Vagina (tissue), 2 donors: ENCODE data around the gene ISLR.

Experiments
- POLR2A ChIP-seq, 2 donors: fragments of 450-650 bp; IDR thresholded peaks; one replicate each; pipeline ENCODE4 v1.6.1; 2017; ENCODE audit warnings: antibody characterized with exemption in 2 of 2, mild to moderate bottlenecking in 2 of 2, moderate library complexity in 2 of 2
- POLR2AphosphoS5 ChIP-seq, 2 donors: sonication (generic); formaldehyde crosslinking; IDR thresholded peaks; one replicate each; pipeline ENCODE4 v1.9.0; 2017; ENCODE audit warnings: antibody characterized with exemption in 2 of 2, mild to moderate bottlenecking in 2 of 2, low read depth in 1 of 2; ENCODE audit not compliant: insufficient read depth in 1 of 2
- TF ChIP-seq, protein P1 (sequence below), 3 experiments: fragments of 450-650 bp in 2 of 3; fragments of 200-600 bp in 1 of 3; sonication (generic) in 1 of 3; IDR thresholded peaks; one replicate each; pipeline ENCODE4 v1.5.1; 2017 to 2019; ENCODE audit warnings: antibody characterized with exemption in 3 of 3, mild to moderate bottlenecking in 2 of 3, moderate library complexity in 2 of 3

DNA sequence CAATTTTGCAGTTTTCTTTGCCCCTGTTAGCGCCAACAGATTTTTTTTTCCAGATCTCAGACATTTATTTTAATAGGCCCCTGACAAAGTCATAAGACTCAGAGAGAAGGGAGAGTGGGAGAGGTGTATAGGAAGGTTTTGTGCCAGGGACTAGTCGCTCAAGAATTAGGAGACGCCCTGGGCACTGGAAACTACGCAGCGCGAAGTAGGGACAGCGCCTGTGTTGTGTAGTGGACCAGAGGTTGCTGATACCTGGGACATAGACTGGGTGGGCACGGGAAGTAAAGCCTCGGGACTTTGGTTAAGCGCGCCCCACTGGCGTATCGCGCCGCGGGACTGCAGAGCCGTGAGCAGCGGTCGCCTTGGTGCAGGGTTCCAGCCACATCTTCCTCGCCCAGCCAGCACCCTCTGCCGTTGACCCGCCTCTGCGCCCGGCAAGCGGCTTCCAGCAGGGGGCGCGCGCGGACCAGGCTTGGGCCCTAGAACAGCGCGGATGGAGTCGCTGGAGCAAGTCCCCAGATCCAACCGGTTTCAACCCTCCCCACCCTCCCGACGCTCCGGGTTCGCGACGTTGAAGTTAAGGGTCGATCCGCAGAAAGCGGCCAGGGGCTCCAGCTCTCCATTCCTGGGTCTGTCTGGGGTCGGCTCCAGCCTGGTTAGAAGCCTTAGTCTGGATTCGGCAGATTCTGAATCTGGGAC is 46.1 kb upstream of the ISLR start:
- TF ChIP-seq POLR2A (IDR thresholded peaks at IDR 0.05) (no peak), POLR2AphosphoS5 (IDR thresholded peaks at IDR 0.05; ENCODE audit: insufficient read depth in 1 of 2, low read depth in 1 of 2) (no peak)
- TF ChIP-seq, protein P1, sequence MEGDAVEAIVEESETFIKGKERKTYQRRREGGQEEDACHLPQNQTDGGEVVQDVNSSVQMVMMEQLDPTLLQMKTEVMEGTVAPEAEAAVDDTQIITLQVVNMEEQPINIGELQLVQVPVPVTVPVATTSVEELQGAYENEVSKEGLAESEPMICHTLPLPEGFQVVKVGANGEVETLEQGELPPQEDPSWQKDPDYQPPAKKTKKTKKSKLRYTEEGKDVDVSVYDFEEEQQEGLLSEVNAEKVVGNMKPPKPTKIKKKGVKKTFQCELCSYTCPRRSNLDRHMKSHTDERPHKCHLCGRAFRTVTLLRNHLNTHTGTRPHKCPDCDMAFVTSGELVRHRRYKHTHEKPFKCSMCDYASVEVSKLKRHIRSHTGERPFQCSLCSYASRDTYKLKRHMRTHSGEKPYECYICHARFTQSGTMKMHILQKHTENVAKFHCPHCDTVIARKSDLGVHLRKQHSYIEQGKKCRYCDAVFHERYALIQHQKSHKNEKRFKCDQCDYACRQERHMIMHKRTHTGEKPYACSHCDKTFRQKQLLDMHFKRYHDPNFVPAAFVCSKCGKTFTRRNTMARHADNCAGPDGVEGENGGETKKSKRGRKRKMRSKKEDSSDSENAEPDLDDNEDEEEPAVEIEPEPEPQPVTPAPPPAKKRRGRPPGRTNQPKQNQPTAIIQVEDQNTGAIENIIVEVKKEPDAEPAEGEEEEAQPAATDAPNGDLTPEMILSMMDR (IDR thresholded peaks at IDR 0.05), result peak; percentile 82 to 100 (median 96)
